C4-2B (cell line): ENCODE data around the gene TMEM178A.

Experiments
- CTCF ChIP-seq: fragments of 450-650 bp; conservative IDR thresholded peaks from 2 replicates; pipeline ENCODE4 v1.5.1; 2017; ENCODE audit warnings: mild to moderate bottlenecking
- ZFX ChIP-seq: fragments of 450-650 bp; IDR thresholded peaks from 2 replicates; pipeline ENCODE4 v1.6.1; 2017

- TF ChIP-seq CTCF: no peak
- TF ChIP-seq ZFX: no peak
These were observed 27.5 kb downstream of the TMEM178A start for GRCh38 chr2:39693245-39693644.
